WTC11 (cell line): ENCODE measurements around the gene BANK1.

Experiments used
- FOXJ3 ChIP-seq: sonication (generic); formaldehyde crosslinking; IDR thresholded peaks from 2 replicates; pipeline ENCODE4 v1.9.0; 2021; ENCODE audit warnings: missing genetic modification reagents, mild to moderate bottlenecking, borderline replicate concordance
- GABPB1 ChIP-seq: sonication (generic); formaldehyde crosslinking; IDR thresholded peaks from 2 replicates; pipeline ENCODE4 v1.8.1; 2023; ENCODE audit warnings: mild to moderate bottlenecking, missing genetic modification reagents
- MXD4 ChIP-seq: fragments of 250-450 bp; sonication (Bioruptor Pico); IDR thresholded peaks from 2 replicates; pipeline ENCODE4 v1.8.0; 2021; ENCODE audit warnings: mild to moderate bottlenecking, moderate library complexity, borderline replicate concordance
- NR2C2 ChIP-seq: sonication (generic); formaldehyde crosslinking; IDR thresholded peaks from 2 replicates; pipeline ENCODE4 v1.8.0; 2022; ENCODE audit warnings: mild to moderate bottlenecking, missing genetic modification reagents
- NR3C1 ChIP-seq: sonication (generic); formaldehyde crosslinking; conservative IDR thresholded peaks from 2 replicates; pipeline ENCODE4 v1.8.1; 2023; ENCODE audit warnings: low read depth, mild to moderate bottlenecking, missing genetic modification reagents
- TEAD1 ChIP-seq: sonication (generic); formaldehyde crosslinking; IDR thresholded peaks from 2 replicates; pipeline ENCODE4 v1.8.0; 2022; ENCODE audit warnings: mild to moderate bottlenecking, missing genetic modification reagents
- TP53 ChIP-seq: sonication (generic); formaldehyde crosslinking; IDR thresholded peaks from 2 replicates; pipeline ENCODE4 v1.8.1; 2023; ENCODE audit warnings: mild to moderate bottlenecking, missing genetic modification reagents
- ZNF219 ChIP-seq: sonication (generic); formaldehyde crosslinking; IDR thresholded peaks from 2 replicates; pipeline ENCODE4 v1.8.0; 2023; ENCODE audit warnings: missing genetic modification reagents, mild to moderate bottlenecking, borderline replicate concordance
- TF ChIP-seq, protein P1 (sequence below): sonication (generic); formaldehyde crosslinking; IDR thresholded peaks from 2 replicates; pipeline ENCODE4 v1.8.1; 2022; ENCODE audit warnings: missing genetic modification reagents, borderline replicate concordance
- TF ChIP-seq, protein P2 (sequence below): fragments of 200-600 bp; IDR thresholded peaks from 2 replicates; pipeline ENCODE4 v1.8.0; 2022; ENCODE audit warnings: antibody characterized with exemption
- TF ChIP-seq, protein P3 (sequence below): sonication (generic); formaldehyde crosslinking; IDR thresholded peaks from 2 replicates; pipeline ENCODE4 v1.8.0; 2022; ENCODE audit warnings: missing genetic modification reagents
- TF ChIP-seq, protein P4 (sequence below): sonication (generic); formaldehyde crosslinking; IDR thresholded peaks from 2 replicates; pipeline ENCODE4 v1.8.1; 2022; ENCODE audit warnings: mild to moderate bottlenecking, missing genetic modification reagents, moderate library complexity, borderline replicate concordance
- TF ChIP-seq, protein P5 (sequence below): sonication (generic); formaldehyde crosslinking; IDR thresholded peaks from 2 replicates; pipeline ENCODE4 v1.8.1; 2023; ENCODE audit warnings: mild to moderate bottlenecking, missing genetic modification reagents, moderate library complexity

DNA sequence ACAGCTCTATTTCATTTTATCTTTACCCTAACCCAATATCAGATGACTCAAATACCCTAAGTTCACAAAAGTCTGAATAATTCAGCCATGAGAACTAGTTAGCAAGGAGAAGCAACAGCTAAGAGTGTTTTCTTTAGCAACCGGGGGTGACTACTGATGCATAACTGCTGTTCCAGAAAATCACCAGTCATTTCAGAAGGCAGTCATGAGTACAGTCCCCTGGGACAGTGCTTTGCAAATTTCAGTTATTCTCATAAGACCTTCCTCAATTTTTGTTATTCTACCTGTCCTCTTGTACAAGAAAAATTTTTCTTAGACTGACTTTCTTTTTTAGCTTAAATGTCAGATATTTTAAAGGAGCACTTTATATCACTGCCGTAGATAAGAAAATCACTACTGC, 16.4 kb downstream of the BANK1 start:
- TF ChIP-seq, protein P1, sequence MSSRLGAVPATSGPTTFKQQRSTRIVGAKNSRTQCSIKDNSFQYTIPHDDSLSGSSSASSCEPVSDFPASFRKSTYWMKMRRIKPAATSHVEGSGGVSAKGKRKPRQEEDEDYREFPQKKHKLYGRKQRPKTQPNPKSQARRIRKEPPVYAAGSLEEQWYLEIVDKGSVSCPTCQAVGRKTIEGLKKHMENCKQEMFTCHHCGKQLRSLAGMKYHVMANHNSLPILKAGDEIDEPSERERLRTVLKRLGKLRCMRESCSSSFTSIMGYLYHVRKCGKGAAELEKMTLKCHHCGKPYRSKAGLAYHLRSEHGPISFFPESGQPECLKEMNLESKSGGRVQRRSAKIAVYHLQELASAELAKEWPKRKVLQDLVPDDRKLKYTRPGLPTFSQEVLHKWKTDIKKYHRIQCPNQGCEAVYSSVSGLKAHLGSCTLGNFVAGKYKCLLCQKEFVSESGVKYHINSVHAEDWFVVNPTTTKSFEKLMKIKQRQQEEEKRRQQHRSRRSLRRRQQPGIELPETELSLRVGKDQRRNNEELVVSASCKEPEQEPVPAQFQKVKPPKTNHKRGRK, result no peak
- TF ChIP-seq, protein P2, sequence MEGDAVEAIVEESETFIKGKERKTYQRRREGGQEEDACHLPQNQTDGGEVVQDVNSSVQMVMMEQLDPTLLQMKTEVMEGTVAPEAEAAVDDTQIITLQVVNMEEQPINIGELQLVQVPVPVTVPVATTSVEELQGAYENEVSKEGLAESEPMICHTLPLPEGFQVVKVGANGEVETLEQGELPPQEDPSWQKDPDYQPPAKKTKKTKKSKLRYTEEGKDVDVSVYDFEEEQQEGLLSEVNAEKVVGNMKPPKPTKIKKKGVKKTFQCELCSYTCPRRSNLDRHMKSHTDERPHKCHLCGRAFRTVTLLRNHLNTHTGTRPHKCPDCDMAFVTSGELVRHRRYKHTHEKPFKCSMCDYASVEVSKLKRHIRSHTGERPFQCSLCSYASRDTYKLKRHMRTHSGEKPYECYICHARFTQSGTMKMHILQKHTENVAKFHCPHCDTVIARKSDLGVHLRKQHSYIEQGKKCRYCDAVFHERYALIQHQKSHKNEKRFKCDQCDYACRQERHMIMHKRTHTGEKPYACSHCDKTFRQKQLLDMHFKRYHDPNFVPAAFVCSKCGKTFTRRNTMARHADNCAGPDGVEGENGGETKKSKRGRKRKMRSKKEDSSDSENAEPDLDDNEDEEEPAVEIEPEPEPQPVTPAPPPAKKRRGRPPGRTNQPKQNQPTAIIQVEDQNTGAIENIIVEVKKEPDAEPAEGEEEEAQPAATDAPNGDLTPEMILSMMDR, result no peak
- TF ChIP-seq GABPB1 (CRISPR knock-in tag) (no peak), TP53 (CRISPR knock-in tag) (no peak), MXD4 (no peak), ZNF219 (no peak), NR3C1 (CRISPR knock-in tag) (no peak), FOXJ3 (CRISPR knock-in tag) (no peak), NR2C2 (no peak), TEAD1 (CRISPR knock-in tag) (no peak)
- TF ChIP-seq, protein P3, sequence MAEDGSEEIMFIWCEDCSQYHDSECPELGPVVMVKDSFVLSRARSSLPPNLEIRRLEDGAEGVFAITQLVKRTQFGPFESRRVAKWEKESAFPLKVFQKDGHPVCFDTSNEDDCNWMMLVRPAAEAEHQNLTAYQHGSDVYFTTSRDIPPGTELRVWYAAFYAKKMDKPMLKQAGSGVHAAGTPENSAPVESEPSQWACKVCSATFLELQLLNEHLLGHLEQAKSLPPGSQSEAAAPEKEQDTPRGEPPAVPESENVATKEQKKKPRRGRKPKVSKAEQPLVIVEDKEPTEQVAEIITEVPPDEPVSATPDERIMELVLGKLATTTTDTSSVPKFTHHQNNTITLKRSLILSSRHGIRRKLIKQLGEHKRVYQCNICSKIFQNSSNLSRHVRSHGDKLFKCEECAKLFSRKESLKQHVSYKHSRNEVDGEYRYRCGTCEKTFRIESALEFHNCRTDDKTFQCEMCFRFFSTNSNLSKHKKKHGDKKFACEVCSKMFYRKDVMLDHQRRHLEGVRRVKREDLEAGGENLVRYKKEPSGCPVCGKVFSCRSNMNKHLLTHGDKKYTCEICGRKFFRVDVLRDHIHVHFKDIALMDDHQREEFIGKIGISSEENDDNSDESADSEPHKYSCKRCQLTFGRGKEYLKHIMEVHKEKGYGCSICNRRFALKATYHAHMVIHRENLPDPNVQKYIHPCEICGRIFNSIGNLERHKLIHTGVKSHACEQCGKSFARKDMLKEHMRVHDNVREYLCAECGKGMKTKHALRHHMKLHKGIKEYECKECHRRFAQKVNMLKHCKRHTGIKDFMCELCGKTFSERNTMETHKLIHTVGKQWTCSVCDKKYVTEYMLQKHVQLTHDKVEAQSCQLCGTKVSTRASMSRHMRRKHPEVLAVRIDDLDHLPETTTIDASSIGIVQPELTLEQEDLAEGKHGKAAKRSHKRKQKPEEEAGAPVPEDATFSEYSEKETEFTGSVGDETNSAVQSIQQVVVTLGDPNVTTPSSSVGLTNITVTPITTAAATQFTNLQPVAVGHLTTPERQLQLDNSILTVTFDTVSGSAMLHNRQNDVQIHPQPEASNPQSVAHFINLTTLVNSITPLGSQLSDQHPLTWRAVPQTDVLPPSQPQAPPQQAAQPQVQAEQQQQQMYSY, result no peak
- TF ChIP-seq, protein P4, sequence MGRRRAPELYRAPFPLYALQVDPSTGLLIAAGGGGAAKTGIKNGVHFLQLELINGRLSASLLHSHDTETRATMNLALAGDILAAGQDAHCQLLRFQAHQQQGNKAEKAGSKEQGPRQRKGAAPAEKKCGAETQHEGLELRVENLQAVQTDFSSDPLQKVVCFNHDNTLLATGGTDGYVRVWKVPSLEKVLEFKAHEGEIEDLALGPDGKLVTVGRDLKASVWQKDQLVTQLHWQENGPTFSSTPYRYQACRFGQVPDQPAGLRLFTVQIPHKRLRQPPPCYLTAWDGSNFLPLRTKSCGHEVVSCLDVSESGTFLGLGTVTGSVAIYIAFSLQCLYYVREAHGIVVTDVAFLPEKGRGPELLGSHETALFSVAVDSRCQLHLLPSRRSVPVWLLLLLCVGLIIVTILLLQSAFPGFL, result no peak
- TF ChIP-seq, protein P5, sequence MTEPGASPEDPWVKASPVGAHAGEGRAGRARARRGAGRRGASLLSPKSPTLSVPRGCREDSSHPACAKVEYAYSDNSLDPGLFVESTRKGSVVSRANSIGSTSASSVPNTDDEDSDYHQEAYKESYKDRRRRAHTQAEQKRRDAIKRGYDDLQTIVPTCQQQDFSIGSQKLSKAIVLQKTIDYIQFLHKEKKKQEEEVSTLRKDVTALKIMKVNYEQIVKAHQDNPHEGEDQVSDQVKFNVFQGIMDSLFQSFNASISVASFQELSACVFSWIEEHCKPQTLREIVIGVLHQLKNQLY, result no peak
